HG03469 (cell line): ENCODE data around the gene SUPT20HL1.

Source experiments
- ATAC-seq: cut with Tn5 transposase; IDR thresholded peaks from one replicate; pipeline ENCODE4 v1.9.1; 2021; ENCODE audit warnings: mild to moderate bottlenecking, moderate library complexity, moderate number of reproducible peaks; ENCODE audit not compliant: unreplicated experiment

The SUPT20HL1 gene

DNA sequence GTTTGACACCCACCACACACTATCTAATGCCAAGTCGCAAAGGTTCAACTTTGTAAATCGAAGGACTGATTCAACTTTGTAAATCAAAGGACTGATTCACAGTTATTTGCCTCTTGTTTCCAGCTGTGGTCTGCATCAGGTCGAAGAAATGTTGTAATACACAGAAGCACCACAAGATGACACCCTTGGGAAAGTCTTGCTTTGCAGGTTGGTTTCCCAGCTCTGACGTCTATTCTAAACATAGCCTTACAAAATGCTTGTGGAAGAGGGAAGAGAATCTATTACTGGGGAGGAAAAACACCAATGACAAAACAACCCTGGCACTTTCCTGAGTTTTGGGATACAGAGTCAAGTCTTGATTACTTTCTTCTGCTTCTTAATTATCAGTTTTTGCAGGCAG is 35.3 kb downstream of the SUPT20HL1 start:
- ATAC-seq = no peak

DNA sequence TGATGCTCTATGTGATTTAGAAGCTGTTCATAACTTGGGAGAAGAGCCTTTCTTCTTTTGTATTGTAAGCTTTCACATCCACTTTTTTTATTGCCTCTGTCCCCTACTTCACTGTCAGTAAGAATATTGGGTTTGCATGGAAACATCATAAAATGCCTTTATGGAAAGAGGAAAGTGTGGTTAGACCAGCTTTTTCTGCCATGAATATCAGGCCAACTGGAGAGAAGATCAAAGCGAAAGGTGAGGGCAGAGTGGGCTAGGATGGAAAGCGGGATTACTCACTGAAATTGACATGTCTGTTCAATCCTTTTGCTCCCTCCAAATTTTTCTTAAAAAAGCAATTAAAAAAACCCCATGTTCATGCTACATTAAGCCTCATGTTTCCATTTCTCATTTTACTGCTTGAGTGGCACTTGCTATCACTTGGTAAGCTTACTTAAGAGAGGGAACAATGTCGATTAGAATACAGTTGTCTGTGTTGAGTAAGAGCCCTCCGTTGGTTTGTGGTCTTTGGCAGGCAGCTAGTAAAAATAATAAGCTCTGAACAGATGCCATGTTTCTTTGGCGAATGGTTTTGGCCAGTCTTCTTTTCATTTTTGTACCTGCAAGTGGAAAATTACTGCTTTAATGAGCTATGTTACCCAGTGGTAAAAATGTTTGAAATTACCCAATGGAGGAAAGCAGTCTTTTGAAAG is 35.9 kb downstream of the SUPT20HL1 start:
- ATAC-seq = no peak

DNA sequence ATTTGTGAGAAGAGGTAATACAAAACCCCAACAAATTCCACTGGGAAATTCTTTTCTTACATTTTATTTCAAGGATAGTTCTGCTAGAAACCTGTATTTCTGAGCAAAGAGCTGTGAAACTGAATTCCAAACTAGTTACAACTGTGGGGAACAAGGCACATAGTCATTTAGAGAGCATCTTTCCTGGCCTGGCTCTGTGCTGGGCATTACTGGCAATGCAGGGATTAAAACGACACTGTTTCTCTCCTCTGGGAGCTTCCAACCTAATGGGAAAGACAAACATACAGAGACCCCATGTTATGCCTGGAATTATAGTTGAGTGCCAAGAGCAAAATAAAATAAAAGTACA is 36.5 kb downstream of the SUPT20HL1 start:
- no peak for ATAC-seq

DNA sequence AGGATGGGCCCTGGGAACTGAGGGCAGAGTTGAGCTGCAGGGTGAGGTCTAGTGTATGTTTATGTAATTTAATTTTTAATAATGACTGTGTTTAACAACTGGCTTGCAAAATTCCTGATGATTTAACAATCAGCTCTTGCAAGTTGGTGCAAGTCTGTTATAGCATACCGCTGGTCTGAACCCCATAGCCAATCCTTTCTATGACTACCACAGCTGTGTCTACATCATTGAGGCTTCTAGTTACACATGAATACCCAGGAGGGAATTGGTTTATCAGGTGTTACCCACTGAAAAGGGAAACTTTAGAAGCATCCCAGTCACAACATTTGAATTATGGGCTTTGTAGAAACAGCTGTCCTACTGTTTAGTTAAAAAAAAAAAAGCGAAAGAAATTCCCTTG is 38.3 kb downstream of the SUPT20HL1 start:
- ATAC-seq = no peak

DNA sequence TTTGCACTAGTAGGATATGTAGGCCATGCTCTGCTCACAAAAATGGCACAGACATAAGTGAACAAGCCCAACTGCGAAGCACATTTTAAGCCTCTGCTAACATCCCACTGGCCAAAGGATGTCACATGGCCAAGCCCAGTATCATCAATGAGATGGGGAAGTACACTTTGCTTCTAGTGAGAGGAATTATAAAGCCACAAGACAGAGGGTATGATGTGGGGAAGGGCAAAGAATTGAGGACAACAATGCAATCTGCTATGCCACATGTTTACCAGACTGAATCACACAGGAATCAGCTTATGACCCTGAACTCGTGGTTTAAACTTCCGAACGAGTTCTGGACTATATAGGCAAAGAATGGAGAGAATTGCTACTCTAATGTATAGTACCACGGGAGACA is 39.1 kb downstream of the SUPT20HL1 start:
- no peak for ATAC-seq

DNA sequence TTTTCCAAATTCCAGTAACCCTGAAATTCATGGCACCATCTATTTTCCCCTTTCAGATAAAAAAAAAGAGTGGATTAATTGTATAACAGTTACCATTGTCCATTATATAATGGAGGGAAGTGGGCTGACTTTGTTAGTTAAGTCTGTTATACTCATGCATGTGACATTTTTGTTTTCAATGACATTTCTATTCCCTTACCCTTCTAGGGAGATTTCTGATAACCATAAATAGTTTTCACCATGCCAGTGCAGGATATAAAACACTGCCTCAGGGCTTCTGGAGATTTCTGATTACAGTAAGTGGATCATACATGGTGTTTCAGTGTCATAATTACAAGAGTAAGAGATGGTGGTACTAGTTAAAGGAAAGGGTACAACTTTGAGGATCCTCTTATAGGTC is 45.5 kb downstream of the SUPT20HL1 start:
- no peak for ATAC-seq
